ENCODE measurements around the gene ATP13A3.

DNA sequence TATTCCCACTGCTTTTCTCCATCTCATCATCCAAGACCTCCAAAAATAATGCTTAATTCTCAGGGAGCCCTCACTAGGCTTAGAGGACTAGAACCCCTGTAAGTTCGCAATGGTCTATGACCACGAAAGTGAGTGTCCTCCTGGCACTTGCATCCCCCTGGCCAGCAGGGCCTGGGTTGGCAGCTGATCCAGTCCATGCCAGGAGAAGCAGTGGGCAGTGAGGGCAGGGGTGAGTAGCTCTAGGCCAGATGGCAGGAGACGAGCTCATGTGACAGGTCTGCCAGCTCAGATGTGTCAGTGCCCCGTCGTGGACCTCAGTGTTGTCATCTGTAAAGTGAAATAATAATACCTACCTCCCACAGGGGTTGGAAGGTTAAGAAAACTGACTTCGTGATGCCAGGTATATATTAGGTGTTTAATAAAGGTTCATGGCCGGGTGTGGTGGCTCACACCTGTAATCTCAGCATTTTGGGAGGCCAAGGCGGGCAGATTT lies 98.8 kb downstream of the ATP13A3 start:
- TF ChIP-seq, protein P1, sequence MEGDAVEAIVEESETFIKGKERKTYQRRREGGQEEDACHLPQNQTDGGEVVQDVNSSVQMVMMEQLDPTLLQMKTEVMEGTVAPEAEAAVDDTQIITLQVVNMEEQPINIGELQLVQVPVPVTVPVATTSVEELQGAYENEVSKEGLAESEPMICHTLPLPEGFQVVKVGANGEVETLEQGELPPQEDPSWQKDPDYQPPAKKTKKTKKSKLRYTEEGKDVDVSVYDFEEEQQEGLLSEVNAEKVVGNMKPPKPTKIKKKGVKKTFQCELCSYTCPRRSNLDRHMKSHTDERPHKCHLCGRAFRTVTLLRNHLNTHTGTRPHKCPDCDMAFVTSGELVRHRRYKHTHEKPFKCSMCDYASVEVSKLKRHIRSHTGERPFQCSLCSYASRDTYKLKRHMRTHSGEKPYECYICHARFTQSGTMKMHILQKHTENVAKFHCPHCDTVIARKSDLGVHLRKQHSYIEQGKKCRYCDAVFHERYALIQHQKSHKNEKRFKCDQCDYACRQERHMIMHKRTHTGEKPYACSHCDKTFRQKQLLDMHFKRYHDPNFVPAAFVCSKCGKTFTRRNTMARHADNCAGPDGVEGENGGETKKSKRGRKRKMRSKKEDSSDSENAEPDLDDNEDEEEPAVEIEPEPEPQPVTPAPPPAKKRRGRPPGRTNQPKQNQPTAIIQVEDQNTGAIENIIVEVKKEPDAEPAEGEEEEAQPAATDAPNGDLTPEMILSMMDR (conservative IDR thresholded peaks at IDR 0.05; ENCODE audit: low read length) = no peak
- no peak for TF ChIP-seq EZH2phosphoT487 (IDR thresholded peaks at IDR 0.05; ENCODE audit: borderline replicate concordance, low read depth, low read length)
